ENCODE results near the gene POLR2B.

The POLR2B gene

DNA sequence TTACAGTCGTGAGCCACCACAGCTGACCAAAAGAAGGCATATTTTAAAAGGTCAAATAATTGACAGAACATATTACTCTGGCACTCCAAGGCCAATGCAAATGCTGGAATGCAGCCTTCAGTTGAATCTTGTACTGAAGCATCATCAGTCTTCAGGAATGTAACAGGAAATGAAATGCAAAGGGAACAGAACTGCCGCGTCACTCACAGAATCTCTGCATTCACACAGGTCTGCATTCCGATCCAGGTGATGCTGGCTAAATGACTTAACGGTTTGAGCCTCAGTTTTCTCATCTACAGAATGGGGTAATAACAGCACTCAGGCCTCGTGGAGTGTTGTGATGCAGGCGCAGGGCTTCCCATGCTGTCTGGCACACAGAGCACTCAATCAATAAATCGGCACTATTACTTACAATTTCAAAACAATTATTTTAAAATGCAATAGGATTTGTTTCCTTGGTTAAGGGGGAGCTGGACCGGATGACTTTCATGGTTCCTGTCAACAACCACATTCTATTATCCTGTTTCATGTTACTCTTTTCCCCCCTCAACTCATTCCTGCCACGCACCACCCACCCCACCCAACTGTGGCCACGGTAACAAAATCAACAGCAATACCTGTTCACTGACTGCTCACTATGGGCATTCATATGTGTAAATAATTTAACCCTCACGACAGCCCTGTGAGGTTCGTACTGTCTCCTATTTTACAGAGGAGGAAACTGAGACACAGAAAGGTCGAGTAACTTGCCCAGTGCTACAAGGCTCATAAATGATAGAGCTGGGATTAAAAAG lies 99.1 kb downstream of the POLR2B start:
- Histone ChIP-seq H3K79me2 (ENCODE audit: control insufficient read depth, insufficient read depth, low read length, unreplicated experiment) (peaks cover 68% of the 10 kb centered on the region), H3K27ac (ENCODE audit: low read depth, low read length) (peak overlapping the region; percentile 97), H3K4me3 (ENCODE audit: low read depth, low read length) (no peak overlapping the region), H3K4me1 (ENCODE audit: control insufficient read depth, insufficient read depth, low read length, unreplicated experiment) (peaks cover 84% of the 10 kb centered on the region), H3K36me3 (ENCODE audit: insufficient read depth, low read length) (peaks cover 26% of the 10 kb centered on the region), H2AFZ (ENCODE audit: low read length, unreplicated experiment) (no peak overlapping the region), H3K27me3 (ENCODE audit: insufficient read depth, low read length) (no peaks in the 10 kb centered on the region)

DNA sequence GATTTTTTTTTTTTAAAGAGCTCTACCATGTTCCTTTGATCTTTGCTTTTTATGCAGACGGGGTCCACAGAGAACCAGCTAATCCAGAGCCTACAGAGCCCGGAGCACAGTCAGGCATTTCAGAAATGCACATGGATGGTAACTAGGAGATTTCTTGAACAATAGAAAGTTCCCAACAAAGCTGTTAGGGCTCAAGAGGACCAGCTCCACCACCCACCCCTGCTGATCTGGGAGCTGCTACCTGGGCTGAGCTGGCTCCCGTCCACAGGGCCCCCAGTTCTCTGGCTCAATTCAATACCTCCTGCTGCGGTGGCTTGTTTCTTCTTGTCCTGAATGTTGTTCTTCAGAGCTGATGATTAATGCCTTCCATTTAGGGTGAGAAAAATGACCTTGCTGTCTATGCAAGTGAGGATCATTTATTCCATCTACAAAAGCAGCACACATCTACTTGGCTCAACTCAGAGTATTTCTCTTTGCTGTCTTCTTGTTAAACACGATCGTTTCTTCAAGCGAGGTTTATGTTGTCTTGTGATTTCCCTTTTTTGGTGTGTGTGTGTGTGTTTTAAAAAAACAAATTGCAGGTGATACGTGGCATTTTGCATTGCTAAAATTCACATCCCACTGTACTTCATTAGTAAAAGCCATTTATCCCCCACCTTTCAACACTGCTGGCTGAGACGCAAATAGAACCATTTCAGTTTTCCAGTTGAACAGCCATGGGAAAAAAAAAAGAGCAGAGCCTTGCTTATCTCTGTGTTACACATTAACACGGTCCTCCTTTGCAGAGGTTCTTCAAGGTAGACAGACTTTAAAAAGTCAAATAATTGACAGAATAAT lies 100.2 kb downstream of the POLR2B start:
- Histone ChIP-seq H2AFZ (ENCODE audit: low read length, unreplicated experiment) (no peak overlapping the region), H3K36me3 (ENCODE audit: insufficient read depth, low read length) (peaks cover 26% of the 10 kb centered on the region), H3K79me2 (ENCODE audit: control insufficient read depth, insufficient read depth, low read length, unreplicated experiment) (peaks cover 59% of the 10 kb centered on the region), H3K4me1 (ENCODE audit: control insufficient read depth, insufficient read depth, low read length, unreplicated experiment) (peaks cover 92% of the 10 kb centered on the region), H3K4me3 (ENCODE audit: low read depth, low read length) (no peak overlapping the region), H3K27me3 (ENCODE audit: insufficient read depth, low read length) (no peaks in the 10 kb centered on the region), H3K27ac (ENCODE audit: low read depth, low read length) (peak overlapping the region; percentile 97)

All from ACC112 (cell line).